Thoracic aorta (tissue), 2 donors: Measurements from ENCODE around the gene CFAP300. TPM values are rescaled to one million over a fixed set of nuclear protein-coding genes. Genes with fewer than 3 reads are reported as not detected.

ENCODE experiments used
- ATAC-seq: fragments of 150-250 bp; one replicate; pipeline ENCODE4 v1.8.0; 2017; ENCODE audit warnings: low read depth; ENCODE audit not compliant: insufficient number of reproducible peaks, low FRiP score
- DNase-seq: peaks from one replicate; pipeline ENCODE4 v3.0.0-alpha.2; 2020; ENCODE audit warnings: low spot score
- H3K27ac ChIP-seq, 2 donors: fragments of 200-600 bp; sonication (generic); 1 replicate in 1 of 2; 2 replicates in 1 of 2; pipeline ENCODE4 v1.5.1; 2016; ENCODE audit warnings: mild to moderate bottlenecking in 2 of 2, moderate library complexity in 2 of 2
- H3K27me3 ChIP-seq: fragments of 200-600 bp; sonication (generic); replicated peaks from 2 replicates; pipeline ENCODE4 v1.6.0; 2016; ENCODE audit warnings: mild to moderate bottlenecking; ENCODE audit not compliant: insufficient read depth
- H3K36me3 ChIP-seq: fragments of 200-600 bp; sonication (generic); one replicate; pipeline ENCODE4 v1.5.1; 2016
- H3K4me1 ChIP-seq, 2 donors: fragments of 200-600 bp; sonication (generic); 1 replicate in 1 of 2; 2 replicates in 1 of 2; pipeline versions ENCODE4 v1.5.1 to v1.6.0; 2016; ENCODE audit warnings: low read depth in 2 of 2, mild to moderate bottlenecking in 1 of 2; ENCODE audit not compliant: control insufficient read depth in 1 of 2
- H3K4me3 ChIP-seq: fragments of 200-600 bp; sonication (generic); 2 replicates; pipeline ENCODE4 v1.5.1; 2016; ENCODE audit warnings: mild to moderate bottlenecking
- H3K9me3 ChIP-seq: fragments of 200-600 bp; sonication (generic); 2 replicates; pipeline ENCODE4 v1.5.1; 2016
- CTCF ChIP-seq: fragments of 200-600 bp; sonication (generic); IDR thresholded peaks from one replicate; pipeline ENCODE4 v1.5.1; 2019; ENCODE audit warnings: antibody characterized with exemption
- total RNA-seq, 2 donors: library from RNA; depleted of rRNA; stranded (reverse); fragments of >200 nt; gene quantifications; one replicate each; pipeline versions ENCODE4 v1.1.0 to v1.2.3, GENCODE V29; 2016

The CFAP300 gene
- total RNA-seq, 2 donors from 2014 or later: 3.3 to 4.5 TPM

GRCh38 chr11:102121329-102121728 is 74.1 kb downstream of the CFAP300 start:
- Histone ChIP-seq H3K36me3 (no peaks in the 10 kb centered on the region), H3K9me3 (no peaks in the 10 kb centered on the region), H3K27ac (no peak overlapping the region), H3K4me1 (peaks cover 21 to 65% of the 10 kb centered on the region in 2 donors), H3K4me3 (no peak overlapping the region), H3K27me3 (no peaks in the 10 kb centered on the region)
- DNase-seq: no peak
- TF ChIP-seq CTCF: no peak
- ATAC-seq: no peak

Other genes starting within 250 kb of the CFAP300 start
- gene CEP126, start 132.4 kb upstream of the CFAP300 start, total RNA-seq: 10 to 100 TPM; 11.3 to 13.0 TPM
- gene ANGPTL5, start 130.9 kb upstream of the CFAP300 start, total RNA-seq: 1 to 10 TPM in 1 of 2 donors, under 1 TPM in 1; 0.42 to 2.0 TPM
- 100 to 1,000 TPM; 355 to 434 TPM for gene YAP1, start 63.0 kb downstream of the CFAP300 start, total RNA-seq